Neuronal stem cell (in vitro differentiated cells): Measurements from ENCODE around the gene NSUN6.

Experiments
- DNase-seq: peaks from one replicate; pipeline ENCODE4 v3.0.0-alpha.2; 2013; ENCODE audit warnings: low spot score
- H2AFZ ChIP-seq: one replicate; pipeline ENCODE4 v1.6.1; 2013; ENCODE audit warnings: mild to moderate bottlenecking, low read length, inconsistent platforms
- H2AK5ac ChIP-seq: 2 replicates; pipeline ENCODE4 v1.6.1; 2013; ENCODE audit warnings: low read depth, mild to moderate bottlenecking, inconsistent platforms, low read length, moderate library complexity, mixed read lengths
- H2BK120ac ChIP-seq: 2 replicates; pipeline ENCODE4 v1.6.1; 2013; ENCODE audit warnings: low read depth, mild to moderate bottlenecking, inconsistent platforms, low read length, moderate library complexity, mixed read lengths
- H2BK12ac ChIP-seq: one replicate; pipeline ENCODE4 v1.6.1; 2013; ENCODE audit warnings: low read length, inconsistent platforms
- H2BK15ac ChIP-seq: 2 replicates; pipeline ENCODE4 v1.6.1; 2013; ENCODE audit warnings: mild to moderate bottlenecking, low read length, inconsistent platforms, mixed read lengths
- H2BK5ac ChIP-seq: one replicate; pipeline ENCODE4 v1.6.1; 2013; ENCODE audit warnings: inconsistent platforms, mild to moderate bottlenecking, low read length, moderate library complexity
- H3K14ac ChIP-seq: one replicate; pipeline ENCODE4 v1.6.1; 2013; ENCODE audit warnings: low read length, inconsistent platforms
- H3K18ac ChIP-seq: 2 replicates; pipeline ENCODE4 v1.6.1; 2013; ENCODE audit warnings: low read length, inconsistent platforms
- H3K23ac ChIP-seq: 2 replicates; pipeline ENCODE4 v1.6.1; 2013; ENCODE audit warnings: low read depth, mild to moderate bottlenecking, mixed read lengths, low read length, inconsistent platforms; ENCODE audit not compliant: poor library complexity
- H3K27ac ChIP-seq: replicated peaks from 3 replicates; pipeline ENCODE4 v1.5.1; 2013; ENCODE audit warnings: low read length, inconsistent platforms
- H3K27me3 ChIP-seq, 3 experiments: 2 replicates each; pipeline ENCODE4 v1.6.1; 2013; ENCODE audit warnings: low read length in 3 of 3, mild to moderate bottlenecking in 2 of 3, inconsistent platforms in 1 of 3, low read depth in 1 of 3, mixed read lengths in 1 of 3, moderate library complexity in 1 of 3; ENCODE audit not compliant: control insufficient read depth in 3 of 3, insufficient read depth in 3 of 3
- H3K36me3 ChIP-seq, 2 donors: replicated peaks in 1 of 2; 2 replicates each; pipeline ENCODE4 v1.6.1; 2013; ENCODE audit warnings: low read length in 2 of 2; ENCODE audit not compliant: control insufficient read depth in 2 of 2, insufficient read depth in 2 of 2
- H3K4ac ChIP-seq: 2 replicates; pipeline ENCODE4 v1.6.1; 2013; ENCODE audit warnings: inconsistent platforms, mild to moderate bottlenecking, low read length, moderate library complexity
- H3K4me1 ChIP-seq, 2 donors: 1 replicate in 1 of 2; 2 replicates in 1 of 2; pipeline ENCODE4 v1.6.1; 2013; ENCODE audit warnings: low read length in 2 of 2, low read depth in 1 of 2; ENCODE audit not compliant: control insufficient read depth in 2 of 2, insufficient read depth in 1 of 2
- H3K4me2 ChIP-seq: one replicate; pipeline ENCODE4 v1.6.1; 2013; ENCODE audit warnings: mild to moderate bottlenecking, low read length, inconsistent platforms; ENCODE audit not compliant: insufficient read depth, poor library complexity, severe bottlenecking
- H3K4me3 ChIP-seq, 2 donors: 2 replicates each; pipeline ENCODE4 v1.5.1; 2013; ENCODE audit warnings: low read length in 2 of 2, mild to moderate bottlenecking in 2 of 2, inconsistent platforms in 1 of 2, moderate library complexity in 1 of 2
- H3K79me1 ChIP-seq: one replicate; pipeline ENCODE4 v1.6.1; 2013; ENCODE audit warnings: low read depth, mild to moderate bottlenecking, inconsistent platforms, low read length, moderate library complexity
- H3K9ac ChIP-seq: one replicate; pipeline ENCODE4 v1.6.1; 2013; ENCODE audit warnings: mild to moderate bottlenecking, low read depth, low read length, inconsistent platforms; ENCODE audit not compliant: poor library complexity
- H3K9me3 ChIP-seq, 2 donors: replicated peaks in 1 of 2; 2 replicates each; pipeline versions ENCODE3 to v1.6.1; 2013; ENCODE audit warnings: low read length in 2 of 2, mild to moderate bottlenecking in 2 of 2, inconsistent platforms in 1 of 2, low read depth in 1 of 2, mixed read lengths in 1 of 2, moderate library complexity in 1 of 2; ENCODE audit not compliant: control insufficient read depth in 2 of 2, insufficient read depth in 1 of 2
- H4K8ac ChIP-seq: one replicate; pipeline ENCODE4 v1.6.1; 2013; ENCODE audit warnings: low read depth, mild to moderate bottlenecking, inconsistent platforms, low read length, moderate library complexity
- H4K91ac ChIP-seq: one replicate; pipeline ENCODE4 v1.6.1; 2013; ENCODE audit warnings: low read length, low read depth, mild to moderate bottlenecking, inconsistent platforms; ENCODE audit not compliant: poor library complexity
- WGBS, 2 donors: extraction: QIAGEN DNeasy Blood & Tissue Kit; methylation state at CpG; one replicate each; pipeline ENCODE4 v1.1.7; 2013; ENCODE audit warnings: missing lambda C conversion rate in 2 of 2, mixed read lengths in 1 of 2; ENCODE audit not compliant: insufficient read length in 2 of 2, insufficient replicate concordance in 1 of 2; ENCODE audit errors: extremely low coverage in 2 of 2; 5-methylcytosine and 5-hydroxymethylcytosine counted together

NSUN6 gene

GRCh38 chr10:18659819-18660535 is 8.6 kb upstream of the NSUN6 start:
- Histone ChIP-seq H3K4me2 (peak overlapping the region; percentile 57), H3K23ac (peak overlapping the region; percentile 87), H3K4me1 (peaks cover 4 to 9% of the 10 kb centered on the region in 2 donors), H2BK5ac (peak overlapping the region; percentile 95), H3K4ac (peak overlapping the region; percentile 8), H4K91ac (no peak overlapping the region), H3K79me1 (peaks cover 5% of the 10 kb centered on the region), H3K36me3 (peaks cover 2 to 34% of the 10 kb centered on the region in 2 donors), H3K14ac (peak overlapping the region; percentile 49), H2BK15ac (no peak overlapping the region), H2AK5ac (peak overlapping the region; percentile 77), H3K9ac (peak overlapping the region; percentile 90), H4K8ac (no peak overlapping the region), H3K4me3 (peak overlapping the region; percentile 89 to 98), H2AFZ (peak overlapping the region; percentile 93), H3K27ac (peak overlapping the region; percentile 94), H2BK120ac (no peak overlapping the region), H3K27me3 (no peaks in the 10 kb centered on the region), H2BK12ac (no peak overlapping the region), H3K9me3 (peaks cover 0 to 3% of the 10 kb centered on the region in 2 donors), H3K18ac (peak overlapping the region; percentile 99)
- no CpG with 5 or more reads among the region's 23 CpGs for WGBS, 2 donors
- DNase-seq: no peak

GRCh38 chr10:18659125-18659818 is 7.9 kb upstream of the NSUN6 start, which contains the start of gene ARL5B:
TSS of gene ARL5B (plus strand) at chr10:18659431. CDS start at chr10:18659638, 207 bp downstream.
- H3K4ac ChIP-seq: peak within 1 kb of the TSS; percentile 8

GRCh38 chr10:18658271-18659124 is 7.1 kb upstream of the NSUN6 start:
- peak overlapping the region; percentile 87 to 89 for H3K4me3 ChIP-seq
- H3K9ac ChIP-seq: peak overlapping the region; percentile 88
- no peak overlapping the region for H3K4ac ChIP-seq
- H3K9me3 ChIP-seq: no peaks in the 10 kb centered on the region
- H3K14ac ChIP-seq: no peak overlapping the region
- H3K23ac ChIP-seq: peak overlapping the region; percentile 87
- H3K4me1 ChIP-seq: peaks cover 4 to 9% of the 10 kb centered on the region in 2 donors
- H3K27ac ChIP-seq: peak overlapping the region; percentile 46
- no peak overlapping the region for H2BK120ac ChIP-seq
- H4K91ac ChIP-seq: no peak overlapping the region
- H3K27me3 ChIP-seq: no peaks in the 10 kb centered on the region
- H3K18ac ChIP-seq: peak overlapping the region; percentile 59
- H3K4me2 ChIP-seq: peak overlapping the region; percentile 74
- no peak for DNase-seq
- peaks cover 2 to 28% of the 10 kb centered on the region in 2 donors for H3K36me3 ChIP-seq
- H2BK12ac ChIP-seq: no peak overlapping the region
- H3K79me1 ChIP-seq: no peaks in the 10 kb centered on the region
- H2BK5ac ChIP-seq: no peak overlapping the region
- H2AFZ ChIP-seq: peak overlapping the region; percentile 93
- no CpG with 5 or more reads among the region's 23 CpGs for WGBS, 2 donors
- H2AK5ac ChIP-seq: peak overlapping the region; percentile 58
- H2BK15ac ChIP-seq: no peak overlapping the region
- H4K8ac ChIP-seq: no peak overlapping the region

More at GRCh38 chr10:18659125-18659818, 7.9 kb upstream of the NSUN6 start, which contains the start of gene ARL5B:
- peak within 1 kb of the TSS; percentile 94 for H3K27ac ChIP-seq
- H2AK5ac ChIP-seq: peak within 1 kb of the TSS; percentile 77
- H3K4me1 ChIP-seq: peaks cover 4 to 9% of the 10 kb centered on the region in 2 donors
- no peaks in the 10 kb centered on the region for H3K27me3 ChIP-seq
- H2BK5ac ChIP-seq: peak within 1 kb of the TSS; percentile 95
- H3K14ac ChIP-seq: peak within 1 kb of the TSS; percentile 49
- peak within 1 kb of the TSS; percentile 87 for H3K23ac ChIP-seq
- no peak within 1 kb of the TSS for H2BK12ac ChIP-seq
- H3K18ac ChIP-seq: peak within 1 kb of the TSS; percentile 99
- peaks cover 0 to 3% of the 10 kb centered on the region in 2 donors for H3K9me3 ChIP-seq
- no peak within 1 kb of the TSS for H2BK15ac ChIP-seq
- H3K4me2 ChIP-seq: peak within 1 kb of the TSS; percentile 74
- no peak within 1 kb of the TSS for H4K8ac ChIP-seq
- no peak within 1 kb of the TSS for H4K91ac ChIP-seq
- H2BK120ac ChIP-seq: no peak within 1 kb of the TSS
- H3K4me3 ChIP-seq: peak within 1 kb of the TSS; percentile 89 to 98
- H3K79me1 ChIP-seq: peaks cover 3% of the 10 kb centered on the region
- peak within 1 kb of the TSS; percentile 93 for H2AFZ ChIP-seq
- WGBS, 2 donors: no CpG with 5 or more reads among the region's 72 CpGs
- DNase-seq: peak; percentile 92
- H3K36me3 ChIP-seq: peaks cover 2 to 30% of the 10 kb centered on the region in 2 donors
- peak within 1 kb of the TSS; percentile 90 for H3K9ac ChIP-seq
